Fibroblast of skin of left biceps (primary cell): ENCODE data around the gene KIF16B.
"Not testable (repeated sequence)": the region's sequence is repeated elsewhere in the genome, so short reads cannot be mapped to it uniquely, and the experiment has no call there.

ENCODE experiments used
- DNase-seq, 2 experiments: peaks; one replicate each; pipeline ENCODE4 v3.0.0-alpha.2; 2013; ENCODE audit warnings: low read depth in 2 of 2

KIF16B gene

GRCh38 chr20:16553684-16554083 lies 19.6 kb downstream of the KIF16B start:
- no peak for DNase-seq

GRCh38 chr20:16553101-16553500 lies 20.1 kb downstream of the KIF16B start:
- DNase-seq: no peak

- DNase-seq: no peak
These were observed 21.2 kb downstream of the KIF16B start for GRCh38 chr20:16552015-16552414.

GRCh38 chr20:16551607-16552006 lies 21.6 kb downstream of the KIF16B start:
- no peak for DNase-seq

- no peak for DNase-seq
These were observed 25.1 kb downstream of the KIF16B start for GRCh38 chr20:16548068-16548672.

GRCh38 chr20:16544949-16545348 lies 28.3 kb downstream of the KIF16B start:
- no peak for DNase-seq

GRCh38 chr20:16542477-16542876 lies 30.8 kb downstream of the KIF16B start:
- DNase-seq: no peak

- no peak for DNase-seq
These were observed 31.4 kb downstream of the KIF16B start for GRCh38 chr20:16541878-16542277.

GRCh38 chr20:16541226-16541625 lies 32.0 kb downstream of the KIF16B start:
- DNase-seq: no peak

- no peak for DNase-seq
These were observed 33.8 kb downstream of the KIF16B start for GRCh38 chr20:16539280-16540021.

GRCh38 chr20:16538779-16539178 lies 34.5 kb downstream of the KIF16B start:
- DNase-seq: no peak

- no peak for DNase-seq
These were observed 35.3 kb downstream of the KIF16B start for GRCh38 chr20:16537918-16538317.

- DNase-seq: no peak
These were observed 36.1 kb downstream of the KIF16B start for GRCh38 chr20:16537025-16537665.

- no peak for DNase-seq
These were observed 38.0 kb downstream of the KIF16B start for GRCh38 chr20:16535277-16535676.

GRCh38 chr20:16533502-16533901 lies 39.7 kb downstream of the KIF16B start:
- DNase-seq: no peak

- DNase-seq: no peak
These were observed 41.8 kb downstream of the KIF16B start for GRCh38 chr20:16531485-16531884.

GRCh38 chr20:16530201-16530681 lies 43.0 kb downstream of the KIF16B start:
- no peak for DNase-seq

- no peak for DNase-seq
These were observed 45.2 kb downstream of the KIF16B start for GRCh38 chr20:16528078-16528477.

GRCh38 chr20:16527438-16527837 lies 45.8 kb downstream of the KIF16B start:
- no peak for DNase-seq

- no peak for DNase-seq
These were observed 46.5 kb downstream of the KIF16B start for GRCh38 chr20:16526433-16527380.

GRCh38 chr20:16522651-16523050 lies 50.6 kb downstream of the KIF16B start:
- not testable (repeated sequence) for DNase-seq

- no peak for DNase-seq
These were observed 53.1 kb downstream of the KIF16B start for GRCh38 chr20:16520154-16520553.
